ENCODE results near the gene TNFSF13B.

Gene TNFSF13B

GRCh38 chr13:108350579-108350978 is 81.1 kb downstream of the TNFSF13B start:
- no peak for DNase-seq

GRCh38 chr13:108352599-108352998 is 83.1 kb downstream of the TNFSF13B start:
- DNase-seq: no peak

- no peak for DNase-seq
Measured at GRCh38 chr13:108357228-108357627, 87.7 kb downstream of the TNFSF13B start.
